BJ (cell line): ENCODE results near the gene FMNL2. TPM values are rescaled to one million over a fixed set of nuclear protein-coding genes. Genes with fewer than 3 reads are reported as not detected.

Experiments
- CTCF ChIA-PET: fragments of 350-600 bp; formaldehyde crosslinking; extraction: SDS; loops from one replicate; lab custom pipeline; 2021; ENCODE audit warnings: antibody characterized with exemption, inconsistent platforms; lab: Yijun Ruan, JAX
- POLR2A ChIA-PET: fragments of 300-600 bp; sonication (Branson Sonifier 250); formaldehyde crosslinking; extraction: SDS; loops from one replicate; lab custom pipeline; 2021; ENCODE audit warnings: antibody characterized with exemption; lab: Charles Lee
- DNase-seq: peaks from one replicate; pipeline ENCODE4 v3.0.0-alpha.2; 2011; ENCODE audit warnings: low read depth
- H3K27me3 ChIP-seq: 2 replicates; pipeline ENCODE4 v1.6.0; 2011; ENCODE audit warnings: low read length; ENCODE audit not compliant: control insufficient read depth, insufficient read depth
- H3K36me3 ChIP-seq: 2 replicates; pipeline ENCODE4 v1.5.1; 2011; ENCODE audit warnings: low read length; ENCODE audit not compliant: control insufficient read depth, insufficient read depth
- H3K4me3 ChIP-seq: 2 replicates; pipeline ENCODE4 v1.5.1; 2011; ENCODE audit warnings: low read depth, mild to moderate bottlenecking, control low read depth, low read length
- CTCF ChIP-seq: IDR thresholded peaks from 2 replicates; pipeline ENCODE4 v1.5.1; 2011; ENCODE audit warnings: low read depth, mild to moderate bottlenecking, control low read depth, inconsistent platforms, low read length, moderate library complexity; ENCODE audit not compliant: insufficient read depth
- polyA plus RNA-seq: library from polyadenylated mRNA; depleted of rRNA; stranded (reverse); fragments of >200 nt; gene quantifications from 2 replicates; pipeline ENCODE4 v1.2.3, GENCODE V29; 2011

FMNL2 gene
- polyA plus RNA-seq, 1 experiment = 2.4 TPM

GRCh38 chr2:152434395-152435182, 99.6 kb downstream of the FMNL2 start:
- Histone ChIP-seq H3K4me3 (no peak overlapping the region), H3K36me3 (no peaks in the 10 kb centered on the region), H3K27me3 (no peaks in the 10 kb centered on the region)
- TF ChIP-seq CTCF = no peak
- CTCF ChIA-PET = interaction anchor here (1.6 kb wide), 1 partner anchor 11 kb away, joined by 9 read pairs; no protein-coding TSS in a partner anchor
- no peak for DNase-seq
- POLR2A ChIA-PET = no interaction called here

- Histone ChIP-seq H3K27me3 (no peaks in the 10 kb centered on the region), H3K4me3 (no peak overlapping the region), H3K36me3 (no peaks in the 10 kb centered on the region)
- TF ChIP-seq CTCF = no peak
- ChIA-PET POLR2A (no interaction called here), CTCF (no interaction called here)
- DNase-seq = no peak
Observed at GRCh38 chr2:152436148-152436547, 101.2 kb downstream of the FMNL2 start.

GRCh38 chr2:152437276-152438108, 102.5 kb downstream of the FMNL2 start:
- ChIA-PET CTCF (no interaction called here), POLR2A (no interaction called here)
- no peak overlapping the region for H3K4me3 ChIP-seq
- no peaks in the 10 kb centered on the region for H3K27me3 ChIP-seq
- TF ChIP-seq CTCF = no peak
- DNase-seq = no peak
- no peaks in the 10 kb centered on the region for H3K36me3 ChIP-seq

GRCh38 chr2:152440049-152440448, 105.1 kb downstream of the FMNL2 start:
- POLR2A ChIA-PET = no interaction called here
- Histone ChIP-seq H3K4me3 (no peak overlapping the region), H3K27me3 (no peaks in the 10 kb centered on the region), H3K36me3 (no peaks in the 10 kb centered on the region)
- TF ChIP-seq CTCF = no peak
- CTCF ChIA-PET = no interaction called here
- no peak for DNase-seq

GRCh38 chr2:152440460-152440859, 105.5 kb downstream of the FMNL2 start:
- ChIA-PET CTCF (no interaction called here), POLR2A (no interaction called here)
- no peak for DNase-seq
- Histone ChIP-seq H3K36me3 (no peaks in the 10 kb centered on the region), H3K4me3 (no peak overlapping the region), H3K27me3 (no peaks in the 10 kb centered on the region)
- no peak for TF ChIP-seq CTCF
